Measurements from ENCODE around the gene PAX5.

The PAX5 gene

DNA sequence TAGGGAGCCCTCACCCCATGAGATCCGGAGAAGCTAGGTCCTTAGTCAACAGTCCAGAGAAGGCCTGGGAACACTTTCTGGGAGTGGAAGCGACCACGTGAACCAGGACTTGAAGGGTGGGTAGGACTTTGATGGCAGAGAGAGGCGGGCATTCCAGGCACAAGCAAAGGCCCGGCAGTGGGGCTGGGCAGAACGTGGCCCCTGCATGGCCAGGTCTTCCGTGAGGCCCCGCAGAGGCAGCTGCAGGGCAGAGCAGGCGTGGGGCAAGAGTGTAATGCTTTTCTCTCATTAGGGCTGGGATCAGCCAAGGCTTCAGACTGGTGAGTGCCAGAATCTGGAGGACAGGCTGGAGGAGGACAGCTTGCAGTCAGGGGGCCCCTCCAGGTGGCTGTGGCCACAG is 184.1 kb downstream of the PAX5 start:
- Histone ChIP-seq H3K27me3 (ENCODE audit: control insufficient read depth, insufficient read depth, low read length) (no peaks in the 10 kb centered on the region), H3K4me1 (ENCODE audit: control insufficient read depth, insufficient read depth, low read length) (no peaks in the 10 kb centered on the region), H3K9ac (ENCODE audit: low read length) (no peak overlapping the region), H3K27ac (ENCODE audit: low read depth, low read length) (no peak overlapping the region), H3K4me3 (ENCODE audit: low read length) (no peak overlapping the region), H3K36me3 (ENCODE audit: control insufficient read depth, insufficient read depth, low read length) (no peaks in the 10 kb centered on the region)

DNA sequence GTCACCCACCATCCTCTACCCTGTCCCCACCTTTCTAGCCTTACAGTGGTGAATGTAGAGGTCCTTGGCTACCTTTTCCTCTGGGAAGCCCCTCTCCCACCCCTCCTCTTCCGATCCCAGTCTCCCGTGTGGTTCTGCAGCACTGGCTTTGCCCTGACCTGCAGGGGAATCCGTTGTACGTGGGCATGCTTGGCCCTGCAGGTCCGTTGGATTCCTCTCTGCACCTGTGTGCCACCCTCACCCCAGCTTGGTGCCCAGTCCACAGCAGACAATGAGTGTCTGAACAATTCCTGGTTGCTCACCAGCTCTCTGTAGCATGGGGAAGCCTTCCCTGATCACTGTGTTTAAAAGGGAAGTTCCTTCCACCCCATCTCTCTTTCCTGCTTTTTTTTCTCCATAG is 185.1 kb downstream of the PAX5 start:
- H3K27me3 ChIP-seq (ENCODE audit: control insufficient read depth, insufficient read depth, low read length), result no peaks in the 10 kb centered on the region

DNA sequence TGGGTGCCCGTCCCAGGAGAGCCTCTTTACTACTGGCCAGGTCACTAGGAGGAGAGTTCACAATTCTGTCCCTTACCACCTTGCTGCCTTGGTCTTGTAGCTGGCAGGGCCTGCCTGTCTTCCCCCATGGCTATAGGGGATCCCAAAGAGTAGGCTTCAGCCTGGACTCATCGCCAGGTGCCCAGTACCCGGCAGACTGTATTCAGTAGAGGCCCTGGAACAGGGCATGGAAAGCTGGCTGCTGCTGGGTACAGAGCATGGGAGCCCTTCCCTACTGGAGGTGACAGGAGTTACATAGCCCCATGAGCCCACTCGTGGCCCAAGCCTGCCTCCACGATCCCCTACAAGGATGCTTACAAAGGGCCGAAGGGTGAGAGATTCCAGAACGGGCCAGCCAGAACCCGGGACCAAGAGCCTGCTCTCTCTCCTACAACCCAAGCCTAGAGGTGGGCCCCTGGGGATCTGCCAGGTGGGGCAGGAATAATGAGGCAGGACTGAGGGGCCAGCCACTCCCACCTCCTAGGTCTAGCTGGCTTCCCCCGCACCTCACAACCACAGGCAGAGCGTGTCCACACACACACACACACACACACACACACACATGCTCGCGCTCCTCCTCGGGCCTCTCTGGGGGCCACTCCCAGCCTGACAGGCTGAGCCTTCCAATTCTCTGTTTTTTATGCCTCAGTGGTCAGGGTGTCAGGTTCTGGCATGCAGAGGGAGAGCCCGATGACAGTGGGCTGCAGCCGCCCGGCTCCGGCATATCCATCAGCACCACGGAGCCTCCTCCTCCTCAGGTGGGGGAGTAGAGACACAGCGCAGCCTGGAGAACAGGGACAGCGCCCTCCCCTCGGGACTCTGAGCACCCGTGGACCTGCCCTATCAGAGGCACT is 186.0 kb downstream of the PAX5 start:
- no peaks in the 10 kb centered on the region for H3K27me3 ChIP-seq (ENCODE audit: control insufficient read depth, insufficient read depth, low read length)
- no peaks in the 10 kb centered on the region for H3K36me3 ChIP-seq (ENCODE audit: control insufficient read depth, insufficient read depth, low read length)
- H3K27ac ChIP-seq (ENCODE audit: low read depth, low read length), result no peak overlapping the region

More for the DNA sequence above, 185.1 kb downstream of the PAX5 start:
- no peak overlapping the region for H3K27ac ChIP-seq (ENCODE audit: low read depth, low read length)
- H3K9ac ChIP-seq (ENCODE audit: low read length), result no peak overlapping the region
- no peaks in the 10 kb centered on the region for H3K4me1 ChIP-seq (ENCODE audit: control insufficient read depth, insufficient read depth, low read length)
- H3K4me3 ChIP-seq (ENCODE audit: low read length), result no peak overlapping the region
- H3K36me3 ChIP-seq (ENCODE audit: control insufficient read depth, insufficient read depth, low read length), result no peaks in the 10 kb centered on the region

DNA sequence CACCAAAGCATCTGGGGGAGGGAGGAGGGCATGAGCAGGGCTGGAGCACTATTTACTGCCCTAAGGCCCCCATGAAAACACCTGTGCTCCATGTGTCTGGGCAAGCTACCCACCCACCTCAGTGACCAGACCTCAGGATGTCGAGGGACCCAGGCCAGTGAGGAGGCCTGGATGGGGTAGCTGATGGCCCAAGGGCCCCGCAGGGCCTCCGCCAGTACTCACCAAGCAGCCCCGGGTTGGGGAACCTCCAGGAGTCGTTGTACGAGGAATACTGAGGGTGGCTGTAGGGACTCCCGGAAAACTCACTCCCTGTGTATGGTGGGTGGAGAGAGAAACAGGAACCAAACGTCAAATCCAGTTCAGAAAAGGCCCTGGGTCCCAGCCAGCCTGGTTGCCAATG is 187.4 kb downstream of the PAX5 start:
- Histone ChIP-seq H3K27me3 (ENCODE audit: control insufficient read depth, insufficient read depth, low read length) (no peaks in the 10 kb centered on the region), H3K9ac (ENCODE audit: low read length) (no peak overlapping the region), H3K27ac (ENCODE audit: low read depth, low read length) (no peak overlapping the region), H3K36me3 (ENCODE audit: control insufficient read depth, insufficient read depth, low read length) (no peaks in the 10 kb centered on the region), H3K4me3 (ENCODE audit: low read length) (no peak overlapping the region), H3K4me1 (ENCODE audit: control insufficient read depth, insufficient read depth, low read length) (no peaks in the 10 kb centered on the region)

More for the DNA sequence above, 186.0 kb downstream of the PAX5 start:
- no peak overlapping the region for H3K9ac ChIP-seq (ENCODE audit: low read length)
- H3K4me3 ChIP-seq (ENCODE audit: low read length), result no peak overlapping the region
- no peaks in the 10 kb centered on the region for H3K4me1 ChIP-seq (ENCODE audit: control insufficient read depth, insufficient read depth, low read length)

DNA sequence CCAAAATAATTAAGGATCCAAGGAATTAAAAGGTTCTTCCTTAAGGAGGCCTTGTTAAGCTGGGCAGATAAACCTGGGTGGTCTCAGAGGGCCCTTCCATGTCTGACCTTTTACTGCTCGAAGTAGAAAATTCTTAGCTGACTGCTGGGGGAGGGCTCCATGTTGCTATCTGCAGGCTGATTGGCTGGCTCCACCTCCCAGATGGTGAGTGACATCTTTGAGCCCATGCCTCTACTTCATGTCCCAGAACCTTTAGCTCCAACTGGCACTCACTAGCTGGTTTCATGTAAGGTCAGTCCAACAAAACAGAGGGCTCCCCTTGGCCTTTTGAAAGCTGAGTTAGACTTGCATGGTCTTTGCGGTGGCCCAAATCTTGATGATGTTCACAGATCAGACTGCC is 188.2 kb downstream of the PAX5 start:
- H3K4me3 ChIP-seq (ENCODE audit: low read length), result no peak overlapping the region
- H3K36me3 ChIP-seq (ENCODE audit: control insufficient read depth, insufficient read depth, low read length), result no peaks in the 10 kb centered on the region

DNA sequence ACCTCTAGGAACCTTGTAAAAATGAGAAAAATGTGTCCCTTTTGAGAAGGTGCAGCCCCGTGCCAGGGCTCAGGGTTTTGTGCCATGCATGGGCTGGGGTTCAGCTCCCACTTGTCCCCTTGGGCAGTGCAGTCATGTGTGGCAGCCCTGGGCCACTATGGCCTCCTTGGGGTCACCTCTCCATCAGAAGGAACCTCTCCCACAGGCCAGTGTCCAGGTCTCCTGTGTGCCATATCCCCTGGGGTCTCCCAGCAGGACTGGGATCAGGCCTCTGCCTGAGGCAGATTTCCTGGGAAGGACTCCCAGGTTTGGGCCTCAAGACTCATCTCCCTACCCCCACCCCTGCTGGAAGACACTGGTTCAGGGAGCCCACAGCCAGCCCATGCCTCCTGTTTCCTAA is 189.1 kb downstream of the PAX5 start:
- H3K4me1 ChIP-seq (ENCODE audit: control insufficient read depth, insufficient read depth, low read length), result no peaks in the 10 kb centered on the region
- H3K27ac ChIP-seq (ENCODE audit: low read depth, low read length), result no peak overlapping the region
- H3K36me3 ChIP-seq (ENCODE audit: control insufficient read depth, insufficient read depth, low read length), result no peaks in the 10 kb centered on the region
- no peak overlapping the region for H3K4me3 ChIP-seq (ENCODE audit: low read length)
- H3K9ac ChIP-seq (ENCODE audit: low read length), result no peak overlapping the region
- H3K27me3 ChIP-seq (ENCODE audit: control insufficient read depth, insufficient read depth, low read length), result no peaks in the 10 kb centered on the region

More for the DNA sequence above, 188.2 kb downstream of the PAX5 start:
- H3K9ac ChIP-seq (ENCODE audit: low read length), result no peak overlapping the region
- H3K27ac ChIP-seq (ENCODE audit: low read depth, low read length), result no peak overlapping the region
- no peaks in the 10 kb centered on the region for H3K27me3 ChIP-seq (ENCODE audit: control insufficient read depth, insufficient read depth, low read length)
- H3K4me1 ChIP-seq (ENCODE audit: control insufficient read depth, insufficient read depth, low read length), result no peaks in the 10 kb centered on the region

DNA sequence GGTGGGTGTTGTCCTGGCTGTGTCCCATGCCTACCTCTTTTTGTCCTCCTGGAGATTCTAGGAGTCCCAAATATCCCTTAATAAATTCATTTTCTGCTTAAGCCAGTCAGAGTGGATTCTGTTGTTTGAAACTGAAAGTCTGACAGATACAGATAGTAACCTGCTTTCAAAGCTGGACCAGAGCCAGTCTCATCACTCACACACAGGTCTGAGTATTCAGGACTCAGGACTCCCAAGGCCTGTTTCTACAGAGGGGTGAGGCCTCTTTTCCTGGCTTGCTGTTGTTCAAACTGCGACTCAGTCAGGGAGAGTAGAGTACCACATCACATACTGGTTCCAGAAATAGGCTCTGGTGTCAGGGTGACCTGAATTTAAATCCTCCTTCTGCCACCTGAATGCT is 190.1 kb downstream of the PAX5 start:
- Histone ChIP-seq H3K4me1 (ENCODE audit: control insufficient read depth, insufficient read depth, low read length) (no peaks in the 10 kb centered on the region), H3K9ac (ENCODE audit: low read length) (no peak overlapping the region), H3K4me3 (ENCODE audit: low read length) (no peak overlapping the region), H3K27ac (ENCODE audit: low read depth, low read length) (no peak overlapping the region), H3K36me3 (ENCODE audit: control insufficient read depth, insufficient read depth, low read length) (no peaks in the 10 kb centered on the region), H3K27me3 (ENCODE audit: control insufficient read depth, insufficient read depth, low read length) (no peaks in the 10 kb centered on the region)

DNA sequence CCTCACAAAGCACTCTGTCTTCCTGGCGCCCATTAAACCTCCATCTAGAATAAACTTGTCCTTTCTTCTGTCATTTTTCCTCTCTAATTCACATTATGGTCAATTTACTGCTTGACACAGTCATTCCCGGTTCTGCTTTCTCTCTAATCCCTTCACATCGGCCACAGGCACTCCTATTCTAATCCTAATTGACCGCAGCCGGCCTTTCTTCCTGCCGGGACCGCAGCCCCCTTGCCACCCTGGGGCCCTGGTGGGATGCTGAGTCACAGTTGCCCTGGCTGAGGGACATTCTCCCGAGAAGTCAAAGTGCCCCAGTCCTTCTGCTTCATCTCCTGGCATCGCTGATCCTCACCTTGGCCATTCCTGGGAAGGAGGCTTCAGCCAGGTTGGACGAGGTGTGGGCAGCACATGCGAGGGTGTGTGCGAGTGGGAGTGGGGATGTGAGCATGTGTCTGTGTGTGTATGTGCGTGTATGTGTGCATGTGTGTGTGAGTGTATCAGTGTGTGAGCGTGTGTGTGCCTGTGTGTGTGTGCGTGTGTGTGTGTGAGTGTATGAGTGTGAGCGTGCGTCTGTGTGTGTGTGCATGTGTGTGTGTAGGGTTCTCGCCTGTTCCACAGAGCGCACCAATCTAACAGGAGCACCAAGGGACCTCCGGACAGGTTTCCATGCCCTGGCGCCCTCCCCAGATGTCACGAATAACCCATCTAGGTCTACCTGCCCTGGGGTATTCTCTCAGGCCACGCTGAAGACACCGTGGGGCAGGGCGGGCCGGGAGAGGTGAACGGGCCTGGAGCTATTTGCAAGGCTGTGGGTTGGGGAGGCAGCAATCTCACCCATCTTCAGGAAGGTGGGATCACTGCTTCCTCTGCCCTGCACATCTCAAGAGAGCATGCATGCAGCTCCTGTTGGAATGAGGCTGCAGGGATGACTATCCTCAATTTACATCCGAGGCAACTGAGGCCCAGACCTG is 191.2 kb downstream of the PAX5 start:
- H3K4me1 ChIP-seq (ENCODE audit: control insufficient read depth, insufficient read depth, low read length), result no peaks in the 10 kb centered on the region
- no peak overlapping the region for H3K4me3 ChIP-seq (ENCODE audit: low read length)
- H3K9ac ChIP-seq (ENCODE audit: low read length), result no peak overlapping the region
- no peak overlapping the region for H3K27ac ChIP-seq (ENCODE audit: low read depth, low read length)
- H3K27me3 ChIP-seq (ENCODE audit: control insufficient read depth, insufficient read depth, low read length), result no peaks in the 10 kb centered on the region
- no peaks in the 10 kb centered on the region for H3K36me3 ChIP-seq (ENCODE audit: control insufficient read depth, insufficient read depth, low read length)

DNA sequence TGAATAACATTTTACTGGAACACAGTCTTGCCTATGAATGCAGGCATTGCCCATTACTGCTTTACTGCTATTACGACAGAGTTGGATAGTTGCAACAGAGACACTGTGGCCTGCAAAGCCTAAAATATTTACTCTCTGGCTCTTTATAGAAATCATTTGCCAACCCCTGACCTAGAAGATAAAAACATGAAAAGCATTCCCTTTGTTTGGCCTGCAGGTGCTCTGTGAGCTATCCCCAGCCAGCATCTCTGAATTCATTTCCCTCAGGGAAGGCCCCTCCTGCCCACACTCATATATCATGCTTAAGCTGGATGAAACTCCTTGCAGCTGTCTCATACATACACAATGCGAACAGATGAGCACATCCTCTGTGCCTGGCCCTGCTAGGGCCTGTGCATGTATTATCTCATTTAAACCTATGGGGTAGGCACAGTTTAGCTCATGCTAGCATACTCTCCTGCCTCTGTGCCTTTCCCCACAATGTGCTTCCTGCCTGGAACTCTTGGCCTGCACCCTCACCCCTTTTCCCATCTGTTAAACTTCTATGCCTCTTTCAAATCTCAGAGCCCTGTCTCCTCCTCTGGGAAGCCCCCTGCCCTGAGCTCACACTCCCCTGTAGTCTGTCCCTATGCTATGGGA is 193.1 kb downstream of the PAX5 start:
- Histone ChIP-seq H3K4me1 (ENCODE audit: control insufficient read depth, insufficient read depth, low read length) (no peaks in the 10 kb centered on the region), H3K27me3 (ENCODE audit: control insufficient read depth, insufficient read depth, low read length) (peaks cover 2% of the 10 kb centered on the region), H3K36me3 (ENCODE audit: control insufficient read depth, insufficient read depth, low read length) (no peaks in the 10 kb centered on the region), H3K4me3 (ENCODE audit: low read length) (no peak overlapping the region), H3K27ac (ENCODE audit: low read depth, low read length) (no peak overlapping the region), H3K9ac (ENCODE audit: low read length) (no peak overlapping the region)

DNA sequence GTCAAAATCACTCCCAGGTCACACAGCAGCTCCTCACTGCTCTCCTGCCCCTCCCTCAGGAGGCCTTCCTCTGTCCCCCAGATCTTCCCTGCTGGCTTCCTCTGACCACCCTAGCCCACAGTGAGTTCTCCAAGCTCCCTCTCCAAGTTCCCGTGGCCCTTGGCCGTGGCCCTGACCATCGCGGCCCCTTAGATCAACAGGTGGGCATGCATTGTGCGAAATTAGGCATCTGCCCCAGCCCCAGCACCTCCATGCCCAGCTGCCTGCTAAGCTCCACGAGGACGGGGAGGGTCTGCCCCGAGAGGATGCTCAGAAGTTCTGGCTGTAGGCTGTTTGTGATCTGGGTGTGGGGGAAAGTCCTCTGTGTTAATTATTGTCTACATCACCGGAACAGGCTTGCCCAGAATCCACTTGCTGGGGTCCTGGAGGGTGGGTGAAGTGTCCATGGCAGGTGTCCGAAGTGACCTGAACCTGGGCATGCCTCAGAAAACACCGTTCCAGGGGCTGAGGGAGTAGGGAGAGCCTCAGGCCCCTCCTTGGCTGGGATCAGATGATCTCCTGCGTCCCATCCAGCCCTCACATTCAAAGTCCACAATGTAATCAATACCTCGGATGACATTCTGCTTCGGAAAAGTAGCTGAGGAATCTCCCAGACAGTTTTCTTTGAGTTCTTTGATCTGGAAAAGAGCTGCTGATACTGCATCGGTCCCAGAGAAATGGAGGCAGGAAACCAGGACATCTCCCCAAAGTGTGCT is 194.8 kb downstream of the PAX5 start:
- H3K9ac ChIP-seq (ENCODE audit: low read length), result no peak overlapping the region
- no peak overlapping the region for H3K27ac ChIP-seq (ENCODE audit: low read depth, low read length)
- H3K4me3 ChIP-seq (ENCODE audit: low read length), result no peak overlapping the region
- H3K27me3 ChIP-seq (ENCODE audit: control insufficient read depth, insufficient read depth, low read length), result peaks cover 2% of the 10 kb centered on the region
- H3K4me1 ChIP-seq (ENCODE audit: control insufficient read depth, insufficient read depth, low read length), result no peaks in the 10 kb centered on the region
- H3K36me3 ChIP-seq (ENCODE audit: control insufficient read depth, insufficient read depth, low read length), result no peaks in the 10 kb centered on the region

DNA sequence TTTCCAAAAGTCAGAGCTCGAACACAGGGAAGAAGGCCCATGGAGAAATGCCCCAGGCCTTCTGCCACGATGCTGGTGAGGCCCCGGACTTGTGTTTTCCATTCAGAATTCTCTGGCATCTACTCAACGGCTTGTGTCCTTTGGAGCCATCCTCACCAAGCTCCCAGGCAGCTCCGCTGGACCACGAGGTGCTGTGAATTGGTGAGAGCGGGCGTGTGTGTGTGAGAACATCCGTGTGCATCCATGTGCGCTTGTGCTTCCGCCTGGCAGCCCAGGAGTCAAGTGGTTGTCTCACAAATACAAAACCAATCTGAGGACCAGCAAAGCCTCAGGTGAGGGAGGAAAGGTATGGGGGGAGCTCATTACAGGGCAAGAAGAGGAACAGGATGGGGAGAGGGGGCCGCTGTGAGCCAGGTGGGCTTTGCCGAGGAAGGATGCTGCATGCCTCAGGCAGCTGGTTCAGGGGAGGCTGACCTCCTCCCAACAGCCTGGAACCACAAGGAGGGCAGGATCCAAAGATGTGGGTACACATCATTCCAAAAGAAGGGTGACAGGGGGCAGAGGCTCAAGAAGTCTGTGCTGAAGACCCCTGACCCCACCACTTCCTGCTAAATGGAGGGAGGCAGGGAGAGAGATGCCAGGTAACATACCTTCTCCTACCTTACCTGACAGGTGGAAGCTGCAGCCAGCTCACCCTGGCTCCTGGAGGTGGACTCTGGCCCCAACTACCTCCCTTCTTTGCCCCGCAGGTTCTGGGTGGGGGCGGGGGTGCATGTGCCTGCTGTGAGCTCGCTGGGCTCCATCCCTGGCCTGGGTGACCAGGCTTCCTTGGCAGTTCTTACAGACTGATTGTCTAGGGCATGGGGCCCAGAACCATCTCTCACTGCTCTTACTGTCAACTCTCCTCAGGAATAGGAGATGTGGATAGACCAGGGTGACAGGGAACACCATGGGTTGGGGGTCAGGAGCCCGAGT is 196.3 kb downstream of the PAX5 start:
- peaks cover 2% of the 10 kb centered on the region for H3K27me3 ChIP-seq (ENCODE audit: control insufficient read depth, insufficient read depth, low read length)
- no peaks in the 10 kb centered on the region for H3K4me1 ChIP-seq (ENCODE audit: control insufficient read depth, insufficient read depth, low read length)
- no peaks in the 10 kb centered on the region for H3K36me3 ChIP-seq (ENCODE audit: control insufficient read depth, insufficient read depth, low read length)
- H3K27ac ChIP-seq (ENCODE audit: low read depth, low read length), result no peak overlapping the region
- no peak overlapping the region for H3K9ac ChIP-seq (ENCODE audit: low read length)
- H3K4me3 ChIP-seq (ENCODE audit: low read length), result no peak overlapping the region

All from rectal smooth muscle tissue (tissue), 1 donor.